NCI-H82 treated with DMSO at 0.1 percent for 48 hours (cell line): ENCODE results near the gene AFAP1L1.

Source experiments
- DNase-seq: peaks from one replicate; lab custom pipeline; 2025; ENCODE audit not compliant: unreplicated experiment; lab: John Stamatoyannopoulos, UW

Gene AFAP1L1

DNA sequence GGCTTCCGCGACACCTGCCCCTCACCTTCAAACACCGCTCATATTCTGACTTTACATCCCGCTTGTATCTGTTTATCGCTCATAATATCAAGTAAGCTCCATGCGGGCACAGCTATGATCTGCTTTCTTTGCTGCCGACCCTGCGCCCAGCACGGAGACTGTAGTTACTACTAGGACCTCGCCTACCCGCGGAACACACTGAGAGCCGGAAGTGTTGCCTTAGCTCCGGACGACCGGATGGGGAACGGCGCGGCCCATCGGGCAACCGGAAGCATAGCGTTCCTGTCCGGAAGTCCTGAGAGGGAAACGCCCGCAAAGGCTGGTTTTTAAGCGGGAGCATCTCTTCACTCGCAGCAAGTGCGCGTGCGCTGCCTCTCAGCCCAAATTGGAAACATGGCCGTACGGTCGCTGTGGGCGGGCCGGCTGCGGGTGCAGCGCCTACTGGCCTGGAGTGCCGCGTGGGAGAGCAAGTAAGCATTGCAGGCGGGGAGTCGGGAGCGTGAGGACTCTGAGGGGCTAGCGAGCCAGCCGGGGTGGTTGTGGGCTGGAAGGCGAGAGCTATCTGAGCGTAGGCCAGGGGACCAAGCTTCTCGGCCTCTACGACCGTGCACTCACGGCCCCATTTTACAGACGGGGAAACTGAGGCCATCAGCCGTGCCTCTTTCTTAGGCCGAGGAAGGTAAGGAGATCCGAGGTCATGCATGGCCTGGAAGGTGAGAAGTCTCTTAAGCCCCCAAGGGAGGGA is 73.7 kb downstream of the AFAP1L1 start, which contains the start of gene GRPEL2:
GRPEL2 (plus strand) TSS at position 353 of the 745 bp plus-strand sequence; CDS start at position 394, 41 bp downstream.
- DNase-seq: peak; percentile 76

- DNase-seq: no peak
Measured at GRCh38 chr5:149345892-149346222, 74.2 kb downstream of the AFAP1L1 start.

- DNase-seq: no peak
Measured at GRCh38 chr5:149348518-149348917, 76.9 kb downstream of the AFAP1L1 start.

DNA sequence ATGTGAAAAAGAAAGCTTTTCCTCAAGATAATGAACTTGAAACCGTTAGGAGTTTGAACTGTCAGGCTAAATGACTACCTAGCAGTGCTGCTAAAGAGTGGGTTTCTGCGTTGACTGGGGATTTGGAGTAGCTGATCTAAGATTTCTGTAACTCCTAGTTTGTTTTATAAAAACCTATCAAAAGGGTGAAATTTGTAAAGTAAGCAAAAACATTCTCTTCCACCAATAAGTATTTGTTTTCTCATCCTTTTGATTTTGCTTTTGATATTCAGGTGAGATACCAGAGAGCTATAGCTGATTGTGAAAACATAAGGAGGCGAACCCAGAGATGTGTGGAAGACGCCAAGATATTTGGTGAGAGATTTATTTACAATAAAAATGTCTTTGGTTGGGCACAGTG is 77.7 kb downstream of the AFAP1L1 start:
- no peak for DNase-seq

- no peak for DNase-seq
Measured at GRCh38 chr5:149352169-149352568, 80.5 kb downstream of the AFAP1L1 start.

DNA sequence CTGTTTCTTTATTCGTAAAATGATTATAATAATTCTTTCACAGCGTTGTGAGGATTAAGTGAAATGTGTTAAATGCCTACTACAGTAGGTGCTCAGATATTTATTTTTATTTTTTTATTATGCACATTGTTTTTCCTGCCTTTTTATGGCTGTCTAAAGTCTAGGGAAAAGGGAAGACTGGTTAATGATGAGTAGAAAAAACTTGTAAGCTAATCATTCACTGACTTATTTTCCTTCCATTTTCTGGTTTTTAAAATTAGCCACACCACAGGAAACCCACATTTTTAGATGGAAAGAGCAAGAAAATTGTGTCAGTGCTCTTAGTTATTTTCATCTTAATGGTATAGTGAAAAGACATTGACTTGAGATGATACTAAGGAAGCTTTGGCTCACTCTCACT is 82.3 kb downstream of the AFAP1L1 start:
- DNase-seq: no peak

- DNase-seq: no peak
Measured at GRCh38 chr5:149355688-149356087, 84.0 kb downstream of the AFAP1L1 start.

DNA sequence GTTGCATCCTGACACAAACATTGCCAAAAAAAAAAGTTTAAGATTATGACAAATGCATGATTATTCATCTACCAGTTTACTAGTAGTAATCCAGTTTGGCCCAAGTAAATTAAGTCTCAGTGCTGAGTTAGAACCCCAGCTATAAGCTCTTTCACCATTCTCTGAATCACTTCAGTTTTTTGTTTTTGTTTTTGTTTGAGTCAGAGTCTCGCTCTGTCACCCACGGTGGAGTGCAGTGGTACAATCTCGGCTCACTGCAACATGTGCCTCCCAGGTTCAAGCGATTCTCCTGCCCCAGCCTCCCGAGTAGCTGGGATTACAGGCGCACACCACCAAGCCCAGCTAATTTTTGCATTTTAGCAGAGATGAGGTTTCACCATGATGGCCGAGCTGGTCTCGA is 84.7 kb downstream of the AFAP1L1 start:
- DNase-seq: no peak

DNA sequence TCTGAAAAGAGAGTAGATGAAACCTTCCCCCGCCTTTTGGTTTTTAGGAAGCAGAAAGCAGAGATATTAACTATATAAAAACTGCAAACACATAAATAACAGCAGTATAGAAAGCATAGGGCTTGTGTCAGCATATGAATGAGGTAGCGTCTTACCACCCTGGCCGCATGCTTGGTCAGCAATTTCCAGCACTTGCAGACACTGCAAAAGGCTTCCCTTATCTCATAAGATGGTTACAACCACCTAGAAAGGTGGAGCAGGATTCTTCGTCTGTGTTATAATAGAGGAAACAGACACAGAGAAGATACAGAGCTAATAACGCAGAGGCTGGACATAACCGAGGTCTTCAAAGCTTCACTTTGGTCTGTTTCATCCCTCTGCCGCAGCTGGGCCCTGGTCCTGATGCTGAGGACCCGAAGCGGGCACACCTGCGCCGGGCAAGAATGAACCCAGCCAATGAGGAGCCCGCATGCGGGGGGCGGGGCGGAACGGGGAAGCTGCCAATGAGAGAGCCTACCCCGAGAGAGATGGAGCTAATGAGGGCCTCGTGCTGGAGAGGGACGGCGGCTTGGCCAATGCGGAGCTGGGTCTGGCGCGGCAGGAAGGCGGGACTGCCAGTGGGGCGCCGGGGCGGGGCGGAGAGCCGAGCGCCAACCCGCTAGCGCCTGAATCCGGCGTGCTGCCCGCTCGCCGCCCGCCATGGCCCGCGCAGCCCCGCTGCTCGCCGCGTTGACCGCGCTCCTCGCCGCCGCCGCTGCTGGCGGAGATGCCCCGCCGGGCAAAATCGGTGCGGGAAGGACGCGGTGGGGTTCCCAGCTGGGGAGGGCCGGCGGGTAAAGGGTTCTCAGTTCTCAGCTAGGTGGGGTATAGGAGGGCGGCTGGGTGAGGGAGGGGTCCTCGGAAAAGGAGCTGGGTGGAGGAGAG is 86.0 kb downstream of the AFAP1L1 start, which contains the start of gene PCYOX1L:
PCYOX1L (plus strand) TSS at position 677 of the 924 bp plus-strand sequence; CDS start at position 700, 23 bp downstream.
- DNase-seq: peak; percentile 92

- DNase-seq: no peak
Measured at GRCh38 chr5:149358294-149358651, 86.6 kb downstream of the AFAP1L1 start.

DNA sequence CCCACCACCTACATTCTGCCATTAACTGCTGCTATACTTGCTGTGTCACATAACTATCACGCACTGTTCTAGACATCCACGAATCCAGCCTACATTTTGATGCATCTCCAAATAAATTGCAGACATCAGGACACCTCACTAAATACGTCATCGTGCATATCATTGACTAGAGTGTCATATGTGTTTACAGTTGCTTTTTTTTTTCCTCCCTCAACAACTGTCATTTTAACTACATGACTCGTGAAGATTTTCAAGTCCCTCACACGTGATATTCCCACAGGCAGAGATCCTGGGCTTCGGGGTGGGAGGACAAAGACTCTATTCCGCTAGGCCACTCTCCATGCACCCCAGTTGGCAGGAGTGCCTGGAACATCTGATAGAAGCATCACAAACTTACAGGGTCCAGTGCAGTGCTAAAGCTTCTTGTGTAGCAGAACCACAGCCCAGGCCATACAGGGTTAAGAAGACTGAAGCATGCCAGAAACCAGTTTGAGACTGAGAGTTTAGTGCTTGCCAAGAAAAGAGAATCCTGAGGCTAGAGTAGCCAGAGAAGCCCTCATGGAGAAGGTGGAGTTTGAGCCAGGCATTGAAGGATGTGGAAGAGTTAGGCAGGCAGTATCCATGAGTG is 87.3 kb downstream of the AFAP1L1 start:
- DNase-seq: no peak

DNA sequence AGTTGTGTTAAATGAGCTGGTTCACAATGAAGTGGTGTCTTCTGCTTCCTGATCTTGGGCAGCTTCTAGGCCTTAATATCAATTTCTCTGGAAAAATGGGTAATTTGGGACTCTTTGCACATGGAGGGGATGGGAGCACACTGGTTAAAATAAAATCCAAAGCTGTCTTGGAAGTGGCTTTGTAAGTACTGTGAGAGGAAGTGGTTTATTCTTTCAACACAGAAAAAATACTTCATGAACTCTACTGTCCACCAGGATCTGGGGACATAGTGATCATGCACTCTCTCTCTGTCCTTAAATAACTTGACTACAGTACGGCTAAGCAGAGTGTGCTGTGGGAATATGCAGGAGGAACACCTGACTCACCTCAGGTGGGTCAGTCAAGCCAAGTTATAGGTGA is 88.6 kb downstream of the AFAP1L1 start:
- DNase-seq: no peak

GRCh38 chr5:149362541-149362940 is 90.9 kb downstream of the AFAP1L1 start:
- no peak for DNase-seq

GRCh38 chr5:149363358-149363757 is 91.7 kb downstream of the AFAP1L1 start:
- no peak for DNase-seq

DNA sequence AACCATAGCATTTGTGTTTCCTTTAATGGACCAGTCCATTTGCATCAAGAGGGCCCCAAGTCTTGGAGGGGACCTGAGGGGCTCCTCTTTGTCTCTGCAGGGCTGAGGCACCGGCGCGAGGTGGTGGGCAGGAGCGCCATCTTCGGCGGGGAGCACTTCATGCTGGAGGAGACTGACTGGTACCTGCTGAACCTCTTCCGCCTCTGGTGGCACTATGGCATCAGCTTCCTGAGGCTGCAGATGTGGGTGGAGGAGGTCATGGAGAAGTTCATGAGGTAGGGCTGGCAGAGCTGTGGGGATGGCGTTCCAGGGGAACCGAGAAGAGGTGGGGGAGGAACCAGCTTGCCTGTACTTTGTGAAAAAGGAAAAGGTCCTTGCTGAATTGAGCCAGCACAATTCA is 92.3 kb downstream of the AFAP1L1 start:
- no peak for DNase-seq

DNA sequence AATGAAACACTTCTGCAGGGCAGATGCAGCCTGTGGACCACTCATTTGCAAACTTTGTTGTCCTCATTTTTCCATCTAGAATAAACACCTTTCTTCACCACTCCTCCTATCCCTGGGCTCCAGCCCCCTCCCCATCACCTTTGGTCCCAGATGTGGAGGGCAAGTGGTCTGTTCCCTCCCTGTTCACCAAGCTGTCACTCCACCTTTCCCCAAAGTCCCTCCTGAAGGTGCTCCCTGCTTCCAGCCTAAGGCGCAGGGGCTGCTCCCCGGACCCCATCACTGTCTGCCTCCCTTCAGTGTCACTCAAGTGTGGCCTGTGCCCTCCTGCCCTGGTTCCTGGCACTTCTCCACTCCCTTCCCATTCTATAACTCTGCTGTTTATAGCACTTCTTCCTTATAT is 93.1 kb downstream of the AFAP1L1 start:
- no peak for DNase-seq

GRCh38 chr5:149365418-149365817 is 93.8 kb downstream of the AFAP1L1 start:
- DNase-seq: no peak

DNA sequence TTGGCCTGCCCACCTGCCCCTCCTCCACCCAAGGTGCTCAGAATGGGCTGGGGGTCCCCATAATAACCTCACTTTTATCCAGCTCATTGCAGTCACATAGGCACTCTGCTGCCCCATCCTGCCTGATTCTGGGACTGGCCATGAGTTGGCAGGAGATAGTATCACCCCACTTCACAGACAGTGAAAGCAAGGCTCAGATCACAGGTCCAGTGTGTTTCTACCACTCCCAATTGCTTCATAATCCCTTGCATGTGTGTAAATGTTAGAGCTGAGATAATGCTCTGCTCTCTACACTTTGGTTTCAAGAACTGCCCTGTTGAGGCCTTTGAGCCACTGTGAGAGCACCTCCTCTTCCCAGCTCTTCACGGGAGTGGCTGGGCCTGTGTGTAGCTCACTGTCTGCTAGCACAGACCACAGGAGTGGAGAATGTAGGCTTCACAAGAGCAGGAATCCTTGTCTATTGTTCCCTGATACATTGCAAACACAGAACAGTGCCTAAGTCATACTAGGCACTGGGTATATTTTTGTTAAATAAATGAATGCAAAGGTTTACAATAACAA is 94.6 kb downstream of the AFAP1L1 start:
- no peak for DNase-seq

DNA sequence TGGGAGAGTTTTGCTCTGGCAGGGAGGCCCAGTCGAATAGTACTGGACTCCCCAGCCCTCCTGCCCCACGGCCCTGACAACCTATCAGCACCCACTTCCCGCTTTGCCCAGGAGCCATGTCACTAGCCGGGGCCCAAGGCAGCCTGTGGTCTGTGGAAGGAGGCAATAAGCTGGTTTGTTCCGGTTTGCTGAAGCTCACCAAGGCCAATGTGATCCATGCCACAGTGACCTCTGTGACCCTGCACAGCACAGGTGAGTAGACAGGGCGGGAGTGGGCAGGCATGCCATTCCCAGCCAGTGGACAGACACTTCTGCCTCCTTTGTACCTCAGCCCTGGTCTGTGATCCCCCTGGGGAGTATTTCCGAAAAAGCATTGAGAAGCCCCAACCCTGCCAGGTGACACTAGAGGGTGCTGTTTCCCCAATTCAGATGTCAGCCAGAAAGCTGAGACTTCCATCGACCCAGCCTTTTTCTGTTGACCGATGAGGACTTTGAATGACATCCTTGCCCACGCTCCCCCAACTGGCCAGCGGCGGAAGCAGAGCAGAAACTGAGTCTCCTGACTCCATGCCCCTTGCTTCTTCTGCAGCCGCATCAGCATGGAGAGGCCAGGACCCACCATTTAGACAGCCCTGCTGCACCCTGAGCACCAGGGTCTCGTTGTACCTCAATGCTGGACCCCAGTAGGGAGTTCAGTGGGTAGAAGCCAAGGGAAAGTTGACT is 95.8 kb downstream of the AFAP1L1 start:
- peak; percentile 56 for DNase-seq

DNA sequence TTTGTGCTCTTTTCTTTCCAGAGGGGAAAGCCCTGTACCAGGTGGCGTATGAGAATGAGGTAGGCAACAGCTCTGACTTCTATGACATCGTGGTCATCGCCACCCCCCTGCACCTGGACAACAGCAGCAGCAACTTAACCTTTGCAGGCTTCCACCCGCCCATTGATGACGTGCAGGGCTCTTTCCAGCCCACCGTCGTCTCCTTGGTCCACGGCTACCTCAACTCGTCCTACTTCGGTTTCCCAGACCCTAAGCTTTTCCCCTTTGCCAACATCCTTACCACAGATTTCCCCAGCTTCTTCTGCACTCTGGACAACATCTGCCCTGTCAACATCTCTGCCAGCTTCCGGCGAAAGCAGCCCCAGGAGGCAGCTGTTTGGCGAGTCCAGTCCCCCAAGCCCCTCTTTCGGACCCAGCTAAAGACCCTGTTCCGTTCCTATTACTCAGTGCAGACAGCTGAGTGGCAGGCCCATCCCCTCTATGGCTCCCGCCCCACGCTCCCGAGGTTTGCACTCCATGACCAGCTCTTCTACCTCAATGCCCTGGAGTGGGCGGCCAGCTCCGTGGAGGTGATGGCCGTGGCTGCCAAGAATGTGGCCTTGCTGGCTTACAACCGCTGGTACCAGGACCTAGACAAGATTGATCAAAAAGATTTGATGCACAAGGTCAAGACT is 96.5 kb downstream of the AFAP1L1 start:
- no peak for DNase-seq
